Activated naive CD4-positive, alpha-beta T cell treated with Interleukin-2 at 50 U/mL for 16 hours (primary cell): ENCODE results near the gene AFF2.
"Not testable (repeated sequence)": the region's sequence is repeated elsewhere in the genome, so short reads cannot be mapped to it uniquely, and the experiment has no call there.

Experiments
- DNase-seq: peaks from one replicate; pipeline ENCODE4 v3.0.0-alpha.2; 2020

The AFF2 gene

DNA sequence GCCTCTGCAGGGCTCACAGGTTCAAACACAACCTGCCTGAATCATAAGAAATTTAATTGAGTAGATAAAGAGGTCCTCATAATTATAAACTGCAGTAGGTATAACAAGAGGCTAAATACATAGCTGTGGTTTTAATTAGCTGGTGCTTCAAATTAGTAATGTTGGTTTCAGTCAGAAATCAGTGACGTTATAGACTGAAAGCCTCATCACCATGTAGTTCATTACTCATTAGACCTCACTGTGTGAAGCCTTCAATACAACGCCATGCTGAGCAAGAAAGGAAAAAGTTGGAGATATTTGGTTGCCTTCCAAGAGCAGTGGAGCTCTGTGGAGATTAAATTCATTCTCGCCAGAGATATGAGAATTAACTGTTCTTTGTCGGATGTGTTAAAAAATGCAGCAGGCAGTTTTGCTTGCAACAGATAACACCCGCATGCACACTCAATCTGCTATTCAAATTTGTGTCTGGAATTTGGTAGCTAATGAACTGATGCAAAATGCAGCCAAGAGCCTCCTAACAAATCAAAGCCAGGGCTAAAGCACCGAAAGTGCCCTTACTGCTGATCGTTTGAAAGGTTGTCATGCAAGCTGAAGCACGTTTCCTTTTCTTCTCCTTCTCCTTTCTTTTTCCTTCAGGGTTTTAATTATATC, 148.9 kb downstream of the AFF2 start:
- no peak for DNase-seq

DNA sequence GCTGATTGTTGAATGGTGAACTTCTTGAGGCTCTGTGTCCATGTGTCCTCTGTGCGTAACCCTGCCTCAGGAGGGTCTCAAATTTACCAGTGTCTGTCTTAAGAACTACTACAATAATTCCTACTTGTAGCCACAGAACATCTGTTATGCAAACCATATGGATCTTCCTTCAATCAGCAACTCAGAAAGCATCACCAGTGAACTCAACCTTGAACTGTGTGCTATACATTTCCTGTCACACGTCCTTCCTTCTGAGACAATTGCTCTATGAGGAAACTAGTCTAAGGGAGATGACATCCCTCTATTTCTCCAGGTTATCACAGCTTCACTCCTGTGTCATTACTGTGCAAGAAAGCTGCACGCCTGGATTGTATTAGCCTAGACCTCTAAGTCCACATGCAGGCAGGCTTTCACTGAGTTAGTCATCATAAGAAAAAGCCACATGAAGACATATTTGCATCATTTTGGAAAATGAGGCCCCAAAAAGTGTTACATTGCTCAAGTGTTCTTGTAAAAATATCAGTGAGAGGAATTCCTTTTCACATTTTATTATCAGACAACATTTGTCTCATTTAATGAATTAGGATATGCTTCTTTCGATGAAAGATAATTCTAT, 157.8 kb downstream of the AFF2 start:
- no peak for DNase-seq

DNA sequence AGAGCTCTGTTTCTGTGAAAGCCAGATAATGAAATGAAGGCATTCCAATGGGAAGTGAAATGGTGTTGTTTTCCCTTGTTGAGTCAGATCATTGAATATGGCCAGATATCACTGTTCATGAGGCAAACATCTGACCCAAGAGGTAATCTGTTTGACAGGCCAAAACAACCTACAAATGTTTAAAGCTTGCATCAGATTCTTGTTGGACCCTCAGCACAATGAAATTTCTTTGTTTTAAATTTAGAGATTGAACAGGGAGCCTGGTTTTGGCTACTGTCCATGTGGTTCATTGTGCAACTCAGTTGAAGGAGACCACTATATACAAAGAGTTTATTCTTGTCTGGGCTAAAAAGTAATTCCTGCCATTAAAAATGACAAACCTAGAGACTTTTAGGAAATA, 159.1 kb downstream of the AFF2 start:
- no peak for DNase-seq

DNA sequence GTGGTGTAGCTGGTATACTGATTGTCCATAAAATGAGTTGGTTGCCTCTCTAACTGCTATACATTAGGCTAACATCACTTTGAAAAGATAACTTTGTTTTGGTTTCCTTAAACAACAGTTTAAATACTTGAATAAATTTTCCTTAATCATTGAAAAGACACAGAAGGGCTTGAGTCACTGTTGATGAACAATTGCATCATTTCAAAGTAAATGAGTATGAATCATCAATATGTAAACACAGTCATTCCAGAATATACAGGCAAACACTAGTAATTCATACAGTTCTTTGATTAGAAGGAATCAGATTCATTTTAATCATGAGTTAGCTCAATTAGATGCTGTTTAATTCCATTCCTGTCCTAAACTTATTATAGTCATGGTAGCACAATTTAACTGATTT, 160.6 kb downstream of the AFF2 start:
- DNase-seq, result no peak

DNA sequence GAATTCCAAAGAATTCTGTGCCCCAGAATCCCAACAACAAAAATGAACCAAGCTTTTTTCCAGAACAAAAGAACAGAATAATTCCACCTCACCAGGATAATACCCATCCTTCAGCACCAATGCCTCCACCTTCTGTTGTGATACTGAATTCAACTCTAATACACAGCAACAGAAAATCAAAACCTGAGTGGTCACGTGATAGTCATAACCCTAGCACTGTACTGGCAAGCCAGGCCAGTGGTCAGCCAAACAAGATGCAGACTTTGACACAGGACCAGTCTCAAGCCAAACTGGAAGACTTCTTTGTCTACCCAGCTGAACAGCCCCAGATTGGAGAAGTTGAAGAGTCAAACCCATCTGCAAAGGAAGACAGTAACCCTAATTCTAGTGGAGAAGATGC, 161.6 kb downstream of the AFF2 start:
- DNase-seq, result no peak

DNA sequence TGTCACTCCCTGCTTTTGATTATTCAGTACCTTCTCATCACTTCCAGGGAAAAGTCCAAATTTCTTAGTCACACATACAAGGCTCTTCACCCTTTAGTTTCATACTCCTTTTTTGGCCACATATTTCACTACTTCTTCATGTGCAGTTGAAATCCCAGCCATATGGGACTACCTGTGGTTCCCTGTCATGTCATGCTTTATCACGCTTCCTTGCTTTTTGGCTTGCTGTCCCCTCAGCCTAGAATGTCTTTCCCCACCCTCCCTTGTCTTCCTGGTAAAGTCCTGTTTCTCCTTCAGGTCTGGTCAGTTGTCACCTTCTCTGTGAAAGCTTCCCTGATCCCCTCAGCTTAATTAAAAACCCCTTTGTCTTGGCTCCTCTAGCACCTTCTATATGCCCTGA, 163.8 kb downstream of the AFF2 start:
- DNase-seq, result no peak

DNA sequence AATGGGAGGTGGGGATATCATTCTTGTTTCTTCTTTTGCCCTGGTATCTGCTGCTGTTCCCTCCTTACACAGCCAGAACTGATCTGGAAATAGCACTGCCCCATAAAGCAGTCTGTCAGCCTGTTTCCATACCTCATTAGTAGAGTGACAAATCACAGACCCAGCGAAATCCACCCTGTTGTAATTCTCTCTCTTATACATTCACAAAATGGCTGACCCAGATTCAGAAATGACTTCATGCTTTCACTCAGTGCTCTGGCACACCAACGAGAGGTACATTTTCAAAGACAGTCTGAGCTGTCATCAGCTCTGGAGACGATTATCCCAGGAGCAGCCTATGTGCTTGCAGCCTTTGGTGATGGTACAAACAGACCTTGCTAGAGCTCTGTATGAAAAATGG, 164.6 kb downstream of the AFF2 start:
- no peak for DNase-seq

DNA sequence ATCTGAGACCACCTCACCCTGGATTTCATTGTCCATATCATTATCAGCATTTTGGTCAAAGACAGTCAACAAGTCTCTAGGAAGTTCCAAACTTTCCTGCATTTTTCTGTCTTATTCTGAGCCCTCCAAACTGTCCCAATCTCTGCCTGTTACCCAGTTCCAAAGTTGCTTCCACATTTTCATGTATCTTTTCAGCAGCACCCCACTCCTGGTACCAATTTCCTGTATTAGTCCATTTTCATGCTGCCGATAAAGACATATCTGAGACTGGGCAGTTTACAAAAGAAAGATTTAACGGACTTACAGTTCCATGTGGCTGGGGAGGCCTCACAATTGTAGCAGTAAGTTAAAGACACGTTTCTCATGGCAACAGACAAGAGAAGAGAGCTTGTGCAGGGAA, 168.8 kb downstream of the AFF2 start:
- not testable (repeated sequence) for DNase-seq

DNA sequence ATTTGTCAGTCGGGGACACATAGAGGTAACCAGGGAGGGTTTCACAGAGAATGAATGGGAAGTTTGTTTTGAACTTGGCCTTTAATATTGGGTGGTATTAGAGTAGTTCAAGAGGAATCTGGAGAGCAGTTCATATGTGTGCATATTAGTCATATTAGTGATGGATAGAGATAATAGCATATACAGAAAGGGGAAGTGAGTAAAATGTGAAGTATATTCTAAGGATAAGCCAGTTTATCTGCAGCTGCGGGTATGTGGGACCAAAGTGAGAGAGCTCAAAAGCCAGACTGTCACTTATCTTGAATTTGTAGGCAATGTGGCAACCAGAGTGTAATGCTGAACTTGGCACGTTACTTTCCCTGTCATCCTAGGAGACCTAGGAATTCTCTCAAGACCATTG, 169.9 kb downstream of the AFF2 start:
- DNase-seq, result no peak

DNA sequence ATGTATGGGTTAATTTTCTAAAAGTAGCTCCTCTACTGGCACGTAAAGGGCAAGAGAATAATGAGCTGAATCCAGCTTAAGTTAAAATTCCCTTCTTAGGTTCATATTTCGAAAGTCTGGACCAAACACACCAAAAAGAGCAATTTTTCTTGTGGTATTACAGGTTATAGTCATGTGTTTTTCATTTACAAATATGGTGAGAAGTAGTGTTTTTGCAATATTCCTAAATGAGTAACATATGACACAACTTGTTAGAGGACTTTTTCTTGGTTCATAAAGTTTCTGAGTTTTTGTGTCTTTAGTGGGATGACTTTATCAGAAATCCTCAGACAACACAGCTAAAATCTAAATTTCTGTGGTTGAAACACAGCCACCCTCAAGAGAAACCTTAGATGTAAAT, 172.1 kb downstream of the AFF2 start:
- no peak for DNase-seq

DNA sequence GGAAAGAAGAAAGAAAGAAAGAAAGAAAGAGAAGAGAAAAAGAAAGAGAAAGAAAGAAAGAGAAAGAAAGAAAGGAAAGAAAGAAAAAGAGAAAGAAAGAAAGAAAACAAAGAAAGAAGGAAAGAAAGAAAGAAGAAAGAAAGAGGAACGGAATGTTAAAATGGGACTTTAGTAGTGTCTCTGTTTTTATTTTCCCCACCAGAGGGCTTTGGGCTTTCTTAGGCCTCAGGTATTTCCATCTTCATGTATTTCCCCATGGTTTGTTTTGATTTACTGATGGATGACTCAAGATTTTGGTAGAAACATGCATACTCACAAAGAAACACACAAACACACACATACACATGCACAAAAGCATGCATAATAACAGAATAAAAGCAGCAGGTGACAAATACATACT, 181.2 kb downstream of the AFF2 start:
- DNase-seq, result no peak

DNA sequence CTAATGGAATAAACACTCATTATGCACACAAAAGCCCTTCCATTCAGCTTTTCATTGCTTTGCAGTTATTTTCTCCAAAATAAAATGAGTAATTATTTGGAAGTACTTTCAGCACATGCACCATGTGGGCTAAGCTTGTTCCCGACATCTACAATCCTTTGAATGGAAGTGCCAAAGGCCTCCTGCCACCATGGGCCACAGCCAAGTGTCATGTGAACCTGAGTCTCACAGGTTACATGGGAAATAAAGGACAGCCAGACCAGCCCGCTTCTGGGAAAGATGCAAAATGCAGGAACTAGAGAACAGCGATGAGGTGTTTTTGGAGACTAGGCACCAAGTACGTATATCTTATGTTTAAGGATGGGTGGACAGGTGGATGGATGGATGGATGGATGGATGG, 181.8 kb downstream of the AFF2 start:
- DNase-seq, result no peak

DNA sequence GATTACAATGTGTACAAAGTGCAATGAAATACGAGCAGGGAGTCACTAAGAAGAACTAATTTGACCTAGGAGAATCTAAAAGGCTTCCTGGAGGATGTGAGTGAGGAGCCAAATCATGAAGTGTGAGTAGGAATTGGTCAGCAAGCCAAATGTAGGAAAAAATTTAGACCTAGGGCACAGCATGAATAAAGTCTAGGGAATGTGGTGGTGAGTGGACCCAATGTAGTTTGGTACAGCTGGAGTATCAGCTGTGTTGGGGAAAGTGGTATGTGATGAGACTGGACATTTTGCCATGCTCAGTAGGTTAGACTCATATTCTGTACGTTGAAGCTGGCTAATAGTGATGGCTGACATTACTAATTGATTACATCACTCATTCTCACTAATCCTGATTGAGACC, 191.0 kb downstream of the AFF2 start:
- no peak for DNase-seq

DNA sequence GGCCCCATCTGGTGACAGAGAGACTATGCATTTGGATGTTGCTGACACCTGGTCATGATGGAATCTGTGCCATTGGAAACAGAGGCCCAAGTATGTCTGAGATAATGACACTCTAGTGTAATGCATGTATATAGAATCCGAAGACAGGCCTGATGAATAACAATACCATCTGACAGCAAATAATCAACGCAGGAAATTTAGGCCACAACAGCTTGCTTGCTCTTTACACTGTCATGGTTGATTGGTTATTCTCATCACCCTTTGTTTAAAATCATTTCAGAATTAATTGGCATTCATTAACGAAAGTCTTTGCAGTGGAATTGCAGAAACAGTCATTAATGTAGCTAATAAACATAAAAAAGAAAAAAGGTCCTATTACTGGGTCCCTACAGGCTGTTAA, 194.8 kb downstream of the AFF2 start:
- no peak for DNase-seq

DNA sequence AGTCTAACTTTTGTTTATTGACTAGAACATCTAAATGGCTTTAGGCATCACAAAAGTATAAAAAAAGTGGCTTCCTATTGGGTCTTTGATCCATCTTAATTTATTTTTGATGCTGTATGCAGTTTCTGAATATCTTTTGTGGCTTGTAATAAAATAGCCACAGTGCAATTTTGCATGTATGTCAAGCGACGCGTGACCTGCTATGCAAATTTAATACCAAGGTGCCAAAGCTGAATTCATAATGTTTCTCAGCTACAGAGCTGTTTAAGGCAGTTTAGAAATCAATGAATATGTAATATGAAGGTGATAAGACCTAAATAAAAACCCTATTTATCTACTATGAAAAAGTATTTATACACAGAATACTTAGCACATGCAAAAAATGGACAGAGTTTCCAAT, 197.8 kb downstream of the AFF2 start:
- no peak for DNase-seq

DNA sequence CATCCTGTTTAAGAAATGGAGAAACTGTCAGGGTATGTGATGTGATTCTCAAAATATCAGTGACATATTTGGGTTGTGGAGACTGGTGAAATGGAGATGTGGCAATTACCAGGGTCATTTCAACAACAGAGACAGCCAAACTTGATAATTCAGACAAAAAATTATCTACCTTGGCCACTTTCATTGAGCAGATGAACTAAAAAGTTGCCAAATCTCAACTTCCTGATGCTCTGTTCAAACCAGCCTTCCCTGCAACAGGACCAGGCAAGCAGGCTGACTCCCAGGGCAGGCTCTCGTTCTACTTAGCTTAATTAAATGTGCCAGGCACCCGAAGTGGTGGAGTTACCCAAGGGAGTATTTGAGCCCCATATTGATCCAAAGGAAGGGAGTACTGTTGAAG, 199.6 kb downstream of the AFF2 start:
- no peak for DNase-seq

DNA sequence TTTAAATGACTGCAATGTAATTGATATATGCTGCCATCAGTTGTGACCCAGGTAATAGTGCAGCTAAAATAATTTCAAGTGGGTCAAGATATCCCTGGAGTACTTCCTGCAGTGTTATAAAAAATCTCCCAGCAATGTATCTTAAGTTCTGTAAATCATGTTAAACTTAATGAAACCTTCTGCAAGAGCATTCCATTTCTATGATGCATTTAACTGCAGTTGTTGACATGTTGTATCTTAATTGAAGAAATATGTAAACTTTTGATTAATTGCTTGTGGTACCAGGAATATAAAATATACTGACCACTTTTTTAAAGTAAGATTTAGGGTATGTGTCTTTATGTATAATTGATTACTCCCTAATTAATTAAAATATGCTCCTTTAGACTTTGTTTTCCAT, 213.6 kb downstream of the AFF2 start:
- no peak for DNase-seq

DNA sequence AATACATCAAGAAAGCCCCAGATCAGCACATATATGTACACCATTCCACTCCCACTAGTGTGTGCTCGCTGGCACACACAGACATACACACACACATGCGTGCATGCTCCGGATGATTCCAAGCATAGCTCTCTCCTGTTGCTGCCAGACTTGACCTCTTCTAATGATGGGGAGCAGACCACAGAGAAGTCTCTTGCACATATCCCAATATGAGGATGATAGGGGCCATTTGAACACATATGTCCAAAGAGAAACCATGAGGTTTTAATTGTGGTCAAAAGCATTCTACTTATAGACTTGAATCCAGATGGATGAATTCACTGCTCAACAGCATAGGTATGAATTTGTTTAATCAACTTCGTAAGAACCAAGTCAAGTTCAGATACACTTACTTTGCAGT, 214.9 kb downstream of the AFF2 start:
- no peak for DNase-seq

DNA sequence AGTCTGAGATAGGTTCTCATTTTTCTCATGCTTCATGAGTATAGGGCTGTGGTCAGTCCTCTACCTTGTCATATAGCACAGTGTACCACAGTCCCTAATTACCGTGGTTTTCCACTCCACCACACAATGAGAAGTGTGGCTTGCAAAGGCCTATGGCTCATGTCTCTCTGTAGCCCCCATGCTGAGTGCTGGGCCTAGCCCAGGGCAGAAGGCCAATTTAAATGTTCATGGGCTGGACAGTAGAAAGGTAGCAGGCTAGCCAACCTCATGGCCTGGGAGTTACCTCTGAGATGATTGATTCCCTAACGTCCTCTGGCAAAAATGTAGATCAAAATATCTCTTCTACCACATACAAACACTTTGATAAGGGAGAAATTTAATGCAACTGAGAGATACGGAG, 222.5 kb downstream of the AFF2 start:
- no peak for DNase-seq

DNA sequence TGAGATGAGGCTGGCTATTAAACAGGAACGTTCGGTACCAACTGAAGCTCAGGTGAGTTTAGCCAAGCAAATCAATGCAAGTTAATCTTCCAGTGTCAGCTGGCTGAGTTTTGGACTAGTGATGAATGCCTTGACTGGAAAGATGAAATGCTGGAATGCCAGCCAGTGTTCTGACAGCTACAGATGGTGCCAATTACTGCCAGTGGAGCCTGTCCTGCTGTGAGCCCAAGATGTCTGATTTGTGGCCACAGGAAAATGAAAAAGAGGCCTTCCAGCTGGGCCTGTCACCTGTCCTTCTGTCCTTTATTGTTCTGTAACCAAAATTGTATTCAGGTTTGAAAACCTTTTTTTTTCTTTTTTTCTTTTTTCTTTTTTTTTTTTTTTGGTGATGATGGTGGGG, 223.1 kb downstream of the AFF2 start:
- DNase-seq, result no peak

DNA sequence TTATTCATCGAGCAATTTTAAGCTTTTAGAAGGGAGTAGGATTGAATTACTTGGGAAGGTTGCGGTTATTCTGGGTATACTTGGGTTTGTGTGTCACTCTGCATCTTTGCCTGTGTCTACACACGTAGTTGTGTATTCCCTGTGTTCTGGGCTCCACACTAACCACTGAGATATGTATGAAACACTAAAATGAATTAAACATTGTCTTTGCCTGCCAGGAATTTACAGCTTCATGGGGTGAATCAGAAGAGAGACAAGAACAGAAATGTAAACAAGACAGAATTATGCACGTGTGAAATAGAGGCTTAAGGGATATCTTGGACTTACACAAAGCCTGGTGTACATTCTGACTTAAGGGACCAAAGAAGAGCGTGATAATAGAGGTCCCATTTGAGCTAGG, 228.5 kb downstream of the AFF2 start:
- no peak for DNase-seq

DNA sequence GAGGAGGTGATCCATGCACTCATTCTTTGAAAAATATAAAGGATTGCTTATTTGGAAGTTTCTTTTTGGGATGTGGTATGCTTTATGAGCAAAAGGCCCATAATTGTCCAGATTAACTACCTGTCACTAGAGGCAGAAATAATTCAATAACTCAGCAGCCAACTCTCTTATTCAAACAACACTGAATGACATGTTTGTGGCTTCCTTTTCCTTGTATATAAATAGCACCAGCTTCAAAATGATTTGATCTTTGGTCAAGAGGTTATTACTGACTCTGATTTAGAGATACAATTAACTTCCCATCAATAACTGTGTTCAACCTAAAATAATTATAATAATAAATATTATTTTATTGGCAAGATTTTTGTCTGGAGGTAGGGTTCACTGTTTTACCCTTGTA, 232.3 kb downstream of the AFF2 start:
- no peak for DNase-seq

DNA sequence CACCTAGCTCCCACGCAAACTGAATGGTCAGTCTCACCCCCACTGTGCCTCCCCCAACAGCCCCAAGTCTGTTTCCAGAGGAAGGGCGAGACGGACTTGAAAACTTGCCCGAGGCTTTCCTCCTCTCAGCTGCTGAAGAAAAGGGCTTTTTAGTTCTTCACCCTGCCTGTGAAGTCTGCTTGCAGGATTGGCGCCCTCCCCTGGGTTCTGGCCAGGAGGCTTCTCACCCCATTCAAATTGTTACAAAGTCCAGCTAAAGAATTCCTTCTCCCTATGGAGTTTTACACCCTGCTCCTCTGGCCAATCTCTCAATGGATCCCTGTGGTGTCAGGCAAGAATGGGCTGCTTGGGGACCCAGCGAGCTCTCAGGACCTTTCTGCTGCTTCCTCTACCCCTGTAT, 241.0 kb downstream of the AFF2 start:
- no peak for DNase-seq

DNA sequence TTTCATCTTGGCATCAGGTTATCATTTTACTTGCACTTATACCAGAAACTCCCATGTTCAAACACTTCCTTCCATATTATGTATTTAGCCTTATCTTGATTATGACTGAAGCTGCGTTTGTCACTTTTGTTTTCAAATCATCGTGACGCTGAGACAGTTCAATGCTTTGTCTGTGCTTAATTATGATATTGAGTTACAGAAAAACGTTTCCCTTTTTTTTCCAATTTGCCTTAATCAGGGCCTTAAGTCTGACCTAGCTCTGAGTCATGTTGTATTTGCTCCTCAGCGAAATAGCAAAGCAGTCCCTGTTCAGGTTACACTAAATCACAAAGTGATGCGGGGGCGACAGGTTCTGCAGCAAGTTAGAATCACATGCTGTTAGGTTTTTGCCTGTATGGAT, 254.7 kb downstream of the AFF2 start:
- no peak for DNase-seq

DNA sequence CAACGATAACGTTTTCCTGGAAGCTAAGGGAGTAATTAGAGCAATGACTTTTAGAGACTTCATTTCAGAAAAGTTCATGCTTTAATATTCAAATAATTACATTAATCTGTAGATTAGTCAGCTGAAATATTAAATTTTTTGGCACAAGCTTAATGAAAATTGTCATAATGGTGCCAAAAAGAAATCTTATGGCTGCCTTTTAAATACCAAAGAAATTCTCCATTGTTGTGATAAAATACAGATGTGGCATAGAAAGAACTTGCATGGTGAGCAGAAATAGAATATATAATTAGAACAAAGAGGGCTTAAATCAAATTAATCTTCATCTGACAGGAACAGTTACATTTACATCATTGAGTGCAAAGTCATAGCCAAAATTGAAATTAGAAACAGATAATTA, 263.5 kb downstream of the AFF2 start:
- DNase-seq, result no peak

DNA sequence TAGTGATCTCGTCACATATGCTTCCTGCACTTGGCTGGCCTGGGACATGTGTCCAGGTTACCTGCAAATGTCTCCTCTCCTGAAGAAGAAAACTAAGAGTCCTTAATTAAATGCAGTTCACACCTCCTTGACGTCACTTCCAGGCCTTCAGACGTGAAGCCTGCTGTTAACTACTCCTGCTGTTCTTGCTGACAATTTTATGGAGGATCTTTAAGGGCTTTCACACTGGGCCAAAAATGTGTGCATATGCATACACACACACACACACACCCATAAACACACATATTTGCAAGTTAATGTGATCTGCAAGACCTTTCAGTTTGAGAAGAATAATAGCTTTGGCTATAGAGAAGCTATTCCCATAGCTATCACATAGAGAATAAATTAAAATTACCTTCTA, 267.9 kb downstream of the AFF2 start:
- no peak for DNase-seq
